Amniotic stem cell (primary cell): Measurements from ENCODE around the gene USP7.

Experiments used
- DNase-seq: peaks from one replicate; lab custom pipeline; 2025; lab: John Stamatoyannopoulos, UW

The USP7 gene

DNA sequence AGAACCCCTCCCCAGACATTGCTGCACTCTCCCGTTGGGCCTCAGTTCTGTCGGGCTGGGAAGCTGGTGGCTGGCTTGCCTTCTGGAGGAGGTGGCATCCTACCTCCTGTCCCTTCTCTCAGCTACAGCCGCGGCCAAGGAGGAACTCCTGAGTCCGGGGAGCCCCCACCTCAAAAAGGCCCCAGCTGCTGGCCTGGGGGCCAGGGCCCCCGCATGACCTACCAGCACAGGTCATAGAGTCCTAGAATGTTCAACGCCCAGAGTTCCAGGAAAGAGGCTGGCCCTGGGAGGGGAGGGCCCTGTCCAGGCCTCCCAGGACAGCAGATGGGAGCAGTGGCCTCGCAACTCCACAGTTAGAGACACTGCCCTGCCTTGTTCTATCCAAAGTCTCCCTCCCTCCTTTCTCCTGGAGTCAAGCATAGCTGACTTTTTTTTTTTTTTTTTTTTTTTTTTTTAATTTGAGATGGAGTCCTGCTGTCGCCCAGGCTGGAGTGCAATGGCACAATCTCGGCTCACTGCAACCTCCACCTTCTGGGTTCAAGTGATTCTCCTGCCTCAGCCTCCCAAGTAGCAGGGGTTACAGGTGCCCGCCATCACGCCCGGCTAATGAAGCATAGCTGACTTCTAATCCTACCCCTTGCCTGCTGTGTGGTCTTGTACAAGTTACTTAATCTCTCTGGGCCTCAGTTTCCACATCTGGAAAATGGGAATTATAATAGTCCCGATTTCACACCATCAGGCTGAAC is 102.0 kb downstream of the USP7 start:
- DNase-seq, result no peak

DNA sequence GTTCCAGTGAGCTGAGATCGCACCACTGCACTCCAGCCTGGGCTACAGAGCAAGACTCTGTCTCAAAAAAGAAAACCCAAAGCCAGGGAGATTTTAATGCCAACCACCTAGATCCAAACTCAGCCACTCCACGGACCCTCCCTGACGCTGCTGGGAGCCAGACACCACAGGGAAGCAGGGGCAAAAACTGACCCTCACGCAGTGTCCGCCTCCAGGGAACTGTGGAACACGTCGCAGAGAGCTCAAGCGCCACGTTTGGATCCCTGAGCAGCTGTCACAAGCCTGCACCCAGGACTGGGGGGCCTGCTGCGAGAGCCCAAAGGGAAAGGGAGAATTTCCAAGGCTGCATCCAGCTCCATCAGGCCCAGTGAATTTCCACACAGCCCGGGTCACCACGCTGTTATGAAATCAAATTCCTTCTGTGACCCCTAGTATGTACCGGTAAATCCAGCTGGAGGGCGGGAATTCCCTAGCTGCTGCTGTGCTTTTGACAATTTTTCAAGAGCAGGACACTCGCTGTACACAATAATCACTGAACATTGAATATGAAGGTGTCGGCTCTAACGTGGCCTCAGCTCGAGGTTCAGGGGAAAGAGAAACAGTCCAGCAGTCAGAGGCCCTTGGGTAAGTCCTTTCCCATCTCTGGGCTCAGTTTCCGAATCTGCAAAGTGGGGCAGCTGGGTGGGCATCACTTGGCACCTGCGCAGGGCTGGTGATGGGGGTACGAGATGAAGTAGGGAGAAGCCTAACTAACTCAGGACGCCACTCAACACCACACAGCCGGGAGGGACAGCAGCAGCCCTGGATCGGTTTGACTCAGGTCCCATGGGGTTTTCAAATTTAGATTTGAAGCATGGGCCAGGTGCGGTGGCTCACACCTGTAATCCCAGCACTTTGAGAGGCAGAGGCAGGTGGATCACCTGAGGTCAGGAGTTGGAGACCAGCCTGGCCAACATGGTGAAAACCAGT is 103.5 kb downstream of the USP7 start:
- DNase-seq, result no peak

DNA sequence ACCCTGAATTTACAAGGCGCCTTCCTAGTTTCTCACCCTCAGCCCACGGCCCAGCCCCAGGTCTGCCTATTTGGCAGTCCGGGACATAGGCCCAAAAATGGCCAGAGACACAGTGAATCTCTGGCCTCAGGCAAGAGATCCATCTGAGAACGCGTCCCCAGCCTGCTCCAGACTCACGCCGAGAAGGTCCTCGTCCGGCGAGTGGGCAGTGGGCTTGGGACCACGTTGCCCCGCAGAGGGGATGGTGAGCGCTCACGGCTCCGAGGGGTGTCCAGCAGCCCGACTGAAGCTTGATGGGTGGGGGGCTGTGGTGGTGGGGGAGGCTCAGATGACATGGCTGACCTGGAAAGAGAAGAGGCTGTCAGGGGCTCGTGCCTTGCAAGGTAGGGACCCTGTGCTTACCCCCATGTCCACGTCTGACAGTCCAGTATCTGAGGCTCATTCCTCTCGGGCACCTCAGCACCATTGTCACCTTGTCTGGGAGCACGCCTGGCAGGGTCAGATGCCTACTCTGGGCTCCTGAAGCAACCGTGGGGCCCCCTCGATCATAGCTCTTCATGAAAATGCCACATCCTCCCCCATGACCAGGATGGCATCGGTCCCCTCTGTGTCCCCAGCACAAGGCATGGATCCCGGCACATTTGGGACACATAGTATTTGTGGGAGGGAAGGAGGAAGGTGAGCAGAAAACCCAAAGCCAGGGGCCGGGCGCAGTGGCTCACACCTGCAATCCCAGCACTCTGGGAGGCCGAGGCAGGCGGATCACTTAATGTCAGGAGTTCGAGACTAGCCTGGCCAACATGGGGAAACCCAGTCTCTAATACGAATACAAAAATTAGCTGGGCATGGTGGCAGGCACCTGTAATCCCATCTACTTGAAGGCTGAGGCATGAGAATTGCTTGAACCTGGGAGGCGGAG is 104.5 kb downstream of the USP7 start:
- no peak for DNase-seq

DNA sequence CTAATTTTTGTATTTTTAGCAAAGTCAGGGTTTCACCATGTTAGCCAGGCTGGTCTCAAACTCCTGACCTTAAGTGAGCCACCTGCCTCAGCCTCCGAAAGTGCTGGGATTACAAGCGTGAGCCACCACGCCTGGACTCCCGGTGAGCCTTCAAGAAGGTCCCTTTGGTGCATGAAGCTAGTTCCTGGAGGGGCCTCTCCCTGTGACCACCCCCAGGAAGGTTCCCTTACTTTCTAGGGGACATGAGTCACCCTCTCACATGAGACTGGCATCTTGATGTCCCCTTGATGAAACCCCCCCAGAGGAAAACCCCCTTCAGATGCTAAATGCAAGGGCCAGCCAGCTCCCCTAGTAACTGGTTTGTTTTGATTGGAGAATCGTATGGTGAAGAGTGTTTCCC is 107.7 kb downstream of the USP7 start:
- DNase-seq, result no peak

DNA sequence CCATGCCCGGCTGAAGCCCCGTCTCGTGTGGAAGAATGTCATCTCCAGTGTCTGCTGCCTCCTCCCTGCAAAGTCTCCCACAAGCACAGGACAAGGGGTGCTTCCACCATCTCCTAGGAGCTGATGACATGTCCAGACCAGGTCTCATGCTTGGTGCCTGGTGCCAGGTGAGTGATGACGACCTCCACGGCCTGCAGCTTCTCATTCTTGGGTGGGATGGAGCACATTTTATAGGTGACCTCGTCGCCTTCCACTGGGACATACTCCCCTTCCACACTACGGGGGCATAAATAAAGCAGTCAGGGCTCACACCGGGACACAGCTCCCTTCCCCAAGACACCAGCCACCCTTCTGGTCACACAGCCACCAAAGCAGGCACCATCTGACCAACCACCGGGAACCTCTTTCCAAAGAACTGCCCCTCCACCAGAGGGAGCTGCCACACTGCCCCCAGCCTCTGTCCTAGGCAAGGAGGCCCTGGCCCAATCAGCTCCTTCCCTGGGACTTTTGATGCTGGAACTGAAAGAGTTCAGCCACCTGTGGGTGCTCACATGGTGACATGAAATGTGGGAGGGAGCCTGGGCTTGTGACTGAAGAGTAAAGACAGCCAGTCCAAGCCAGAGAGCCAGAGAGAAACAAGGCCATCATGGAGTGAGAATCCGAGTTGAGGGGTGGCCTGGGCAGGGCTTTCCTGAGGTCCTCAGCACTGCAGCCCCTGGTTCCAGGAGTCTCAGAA is 108.5 kb downstream of the USP7 start:
- DNase-seq, result no peak

DNA sequence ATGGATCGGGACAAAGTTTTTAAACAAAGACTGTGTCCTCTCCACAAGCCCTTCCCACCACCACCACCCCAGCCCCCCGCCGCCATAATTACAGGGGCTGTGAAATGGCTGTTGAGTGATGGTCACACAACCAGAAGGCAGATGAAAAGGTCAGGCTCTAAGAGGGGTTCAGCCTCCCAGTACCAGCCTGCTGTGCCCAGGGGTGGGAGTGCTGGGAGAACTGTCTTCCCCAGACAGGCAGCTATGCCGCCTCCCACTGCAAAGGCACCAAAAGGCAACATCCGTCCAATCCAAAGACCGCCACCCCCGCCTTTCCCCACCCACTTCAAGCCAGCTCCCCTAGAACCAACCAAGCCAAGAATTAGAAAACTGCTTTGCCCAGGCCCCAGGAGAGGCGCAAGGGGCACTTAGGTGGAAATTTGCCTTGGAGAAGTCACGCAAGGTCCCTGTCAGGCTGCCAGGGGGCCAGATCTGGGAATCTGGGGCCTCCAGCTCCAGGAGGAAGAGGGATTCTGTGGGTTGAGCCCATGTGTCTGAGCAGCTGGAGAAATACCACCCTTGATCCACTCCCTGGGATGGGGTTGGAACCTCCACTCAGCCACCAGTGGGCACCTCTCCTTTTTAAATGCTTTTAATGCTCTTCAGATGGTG is 109.3 kb downstream of the USP7 start:
- DNase-seq, result no peak

DNA sequence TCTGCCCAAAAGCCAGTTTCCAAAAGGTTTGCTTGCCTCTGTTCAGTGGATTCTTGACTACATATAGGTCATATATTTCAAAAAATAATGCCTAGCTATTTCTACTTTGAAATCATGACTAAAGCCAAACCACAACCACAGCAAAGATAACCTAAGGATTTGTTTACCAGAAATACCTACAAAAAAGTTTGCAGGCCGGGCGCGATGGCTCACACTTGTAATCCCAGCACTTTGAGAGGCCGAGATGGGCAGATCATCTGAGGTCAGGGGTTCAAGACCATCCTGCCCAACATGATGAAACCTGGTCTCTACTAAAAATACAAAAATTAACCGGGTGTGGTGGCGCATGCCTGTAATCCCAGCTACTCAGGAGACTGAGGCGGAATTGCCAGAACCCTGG is 110.1 kb downstream of the USP7 start:
- no peak for DNase-seq

DNA sequence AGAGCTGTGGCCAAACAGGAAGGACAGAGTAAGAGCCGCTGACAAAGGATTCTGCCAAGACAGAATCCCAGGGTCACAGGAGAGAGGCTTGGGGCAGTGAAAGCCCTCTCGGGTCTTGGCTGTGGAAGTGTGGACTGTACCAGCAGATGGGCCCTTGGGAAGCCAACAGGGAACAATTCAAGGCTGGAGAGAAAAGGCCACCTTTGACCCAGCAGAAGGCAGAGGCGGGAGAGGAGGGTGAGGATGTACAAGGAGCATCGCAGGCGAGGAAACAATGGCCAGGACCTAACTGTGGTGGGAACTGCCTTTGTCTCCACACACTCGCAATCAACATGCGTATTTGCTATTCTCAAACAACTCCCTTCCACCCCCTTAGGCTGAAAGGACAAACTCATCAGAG is 110.6 kb downstream of the USP7 start:
- no peak for DNase-seq

DNA sequence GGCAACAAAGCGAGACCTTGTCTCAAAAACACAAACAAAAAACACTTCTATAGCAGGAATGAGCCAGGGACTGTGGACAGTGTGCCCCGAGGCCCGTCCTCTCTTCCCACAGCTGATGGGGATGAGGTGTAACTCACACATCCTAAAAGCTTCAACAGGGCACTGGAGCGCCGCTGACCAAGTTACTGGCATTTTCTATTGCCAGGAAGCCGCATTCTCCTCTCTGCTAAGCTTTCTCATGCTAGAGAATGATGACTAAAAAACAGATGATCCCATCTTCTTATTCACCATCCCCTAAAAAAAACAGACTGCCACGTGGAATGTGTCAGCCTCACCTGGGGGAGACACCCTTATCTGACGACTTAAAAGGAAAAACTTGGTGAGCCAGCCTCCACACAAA is 111.2 kb downstream of the USP7 start:
- no peak for DNase-seq

DNA sequence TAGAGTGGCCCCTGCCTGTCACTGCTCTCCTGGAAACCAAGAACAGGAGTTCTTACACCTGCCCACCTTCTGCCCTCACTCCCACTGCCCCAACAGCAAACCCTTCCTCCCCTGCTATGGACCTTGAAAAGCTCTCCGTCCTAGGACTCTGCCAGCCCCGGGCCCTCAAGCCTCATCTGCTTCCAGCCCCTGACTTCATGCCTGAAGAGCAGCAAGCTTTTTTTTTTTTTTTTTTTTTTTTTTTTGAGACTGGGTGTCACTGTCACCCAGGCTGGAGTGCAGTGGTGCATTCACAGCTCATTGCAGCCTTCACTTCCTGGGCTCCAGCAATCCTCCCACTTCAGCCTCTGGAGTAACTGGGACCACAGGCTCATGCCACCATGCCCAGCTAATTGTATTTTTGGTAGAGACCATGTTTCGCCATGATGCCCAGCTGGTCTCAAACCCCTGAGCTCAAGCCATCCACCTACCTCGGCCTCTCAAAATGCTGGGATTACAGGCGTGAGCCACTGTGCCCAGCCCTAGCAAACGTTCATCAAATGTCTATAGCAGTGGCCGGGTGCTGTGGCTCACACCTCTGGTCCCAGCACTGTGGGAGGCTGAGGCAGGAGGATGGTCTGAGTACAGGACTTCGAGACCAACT is 111.8 kb downstream of the USP7 start:
- DNase-seq, result no peak

DNA sequence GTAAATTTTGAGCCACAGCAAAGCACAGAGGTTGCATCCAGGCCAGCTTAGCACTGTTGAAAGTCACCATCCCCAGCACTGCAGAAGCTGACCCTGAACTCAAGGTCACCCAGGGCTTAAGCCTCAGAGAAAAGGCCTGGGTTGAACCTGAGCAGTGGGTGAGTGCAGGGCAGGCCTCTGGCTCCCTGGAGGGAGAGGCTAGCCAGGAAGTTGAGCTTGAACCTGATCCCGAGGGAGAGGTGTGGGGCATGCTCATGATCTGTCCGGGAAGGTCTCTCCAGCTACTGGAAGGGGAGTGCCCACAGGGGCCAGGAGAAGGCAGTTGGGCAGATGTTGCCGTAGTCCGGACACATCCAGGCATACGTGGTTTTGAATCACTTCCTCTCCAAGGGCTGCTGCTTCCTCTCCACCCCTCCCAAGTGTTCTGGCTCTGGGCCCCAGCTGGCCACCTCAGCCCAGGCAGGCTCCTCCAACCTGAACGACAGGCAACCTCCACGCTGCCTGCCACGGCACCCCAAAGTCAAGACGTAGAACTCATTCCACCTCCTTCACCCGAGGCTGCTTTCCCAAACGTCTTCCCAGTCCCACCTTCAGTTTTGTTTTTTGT is 113.3 kb downstream of the USP7 start:
- DNase-seq, result no peak

DNA sequence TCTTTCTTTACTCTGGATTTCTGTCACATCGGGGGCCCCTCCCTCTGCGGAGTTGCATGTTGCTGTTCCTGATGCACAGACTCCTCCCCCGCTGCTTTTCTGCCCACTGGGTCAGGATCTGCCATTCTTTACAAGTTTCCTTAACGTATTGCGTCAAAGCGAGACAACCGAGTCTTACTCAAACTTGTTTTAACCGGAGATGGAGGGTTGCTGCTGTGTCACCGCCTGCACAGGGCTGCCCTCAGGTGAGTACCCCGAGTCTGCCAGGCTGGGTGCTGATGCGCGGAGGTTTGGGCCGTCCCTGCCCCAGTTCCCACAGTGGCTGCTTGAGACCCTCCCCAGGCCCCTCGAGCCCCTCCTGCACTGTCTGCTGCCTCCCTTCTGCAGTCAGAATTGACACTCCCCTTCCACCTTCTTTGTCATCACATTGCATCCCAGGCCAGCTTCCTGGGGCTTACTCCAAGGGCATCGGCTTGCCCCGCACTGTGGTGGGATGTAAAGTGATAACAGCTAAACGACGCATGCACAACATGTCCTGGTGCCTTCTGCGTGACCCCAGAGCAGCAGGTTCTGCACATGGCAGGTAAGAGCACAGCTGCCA is 114.2 kb downstream of the USP7 start:
- no peak for DNase-seq

DNA sequence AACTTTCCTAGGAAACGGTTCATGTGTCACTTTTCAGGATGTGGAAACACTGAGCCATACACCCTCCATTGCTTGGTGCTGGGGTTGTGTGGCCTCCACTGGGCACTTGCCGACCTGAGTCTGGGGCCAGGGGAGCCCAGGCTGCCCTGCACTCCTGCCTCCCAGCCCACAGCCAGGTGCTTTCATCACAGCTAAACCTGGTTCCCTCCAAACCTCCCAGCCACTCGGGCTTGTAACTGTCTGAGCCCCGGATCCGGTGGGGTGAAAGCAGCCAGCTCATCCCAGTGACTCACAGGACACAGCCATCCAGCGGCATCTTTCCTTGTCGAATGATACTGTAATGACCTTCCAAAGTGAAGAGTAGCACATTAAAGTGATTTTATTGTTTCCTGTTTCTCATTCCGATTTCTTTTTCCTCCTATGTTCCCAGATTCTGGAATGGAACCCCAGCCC is 114.7 kb downstream of the USP7 start:
- DNase-seq, result peak; percentile 47

DNA sequence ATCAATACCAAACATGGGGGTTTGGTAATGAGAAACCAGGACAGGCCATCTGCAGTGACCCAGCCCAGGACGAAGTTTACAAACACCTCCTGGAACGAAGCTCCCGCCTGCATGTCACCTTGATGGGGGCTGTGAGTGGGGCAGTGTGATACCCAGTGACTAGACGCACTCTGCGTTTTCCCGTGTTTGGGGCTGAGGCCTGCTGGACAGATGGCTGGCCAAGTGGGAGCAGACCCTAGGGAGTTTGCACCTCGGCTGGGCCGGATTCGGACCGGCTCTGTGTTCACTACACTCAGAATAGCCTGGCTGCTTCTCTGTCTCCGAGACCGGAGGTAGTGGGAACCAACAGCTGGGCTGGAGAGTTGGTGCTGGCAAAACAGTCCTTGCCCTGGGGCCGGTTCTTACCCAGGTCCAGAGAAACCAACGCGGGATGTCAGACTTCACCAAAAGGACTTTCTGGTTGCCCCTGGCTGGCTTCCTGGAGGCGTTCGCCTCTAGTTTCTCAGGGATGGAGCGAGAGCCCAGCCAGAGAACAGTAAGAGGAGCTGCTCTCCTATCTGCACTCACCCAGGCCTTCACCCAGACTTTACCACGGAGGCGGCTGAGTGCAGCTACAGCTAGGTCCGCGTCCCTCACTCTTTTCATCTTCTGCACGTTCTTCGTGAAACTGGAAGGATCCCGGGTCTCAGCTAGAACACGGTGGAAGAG is 115.3 kb downstream of the USP7 start:
- DNase-seq, result no peak

DNA sequence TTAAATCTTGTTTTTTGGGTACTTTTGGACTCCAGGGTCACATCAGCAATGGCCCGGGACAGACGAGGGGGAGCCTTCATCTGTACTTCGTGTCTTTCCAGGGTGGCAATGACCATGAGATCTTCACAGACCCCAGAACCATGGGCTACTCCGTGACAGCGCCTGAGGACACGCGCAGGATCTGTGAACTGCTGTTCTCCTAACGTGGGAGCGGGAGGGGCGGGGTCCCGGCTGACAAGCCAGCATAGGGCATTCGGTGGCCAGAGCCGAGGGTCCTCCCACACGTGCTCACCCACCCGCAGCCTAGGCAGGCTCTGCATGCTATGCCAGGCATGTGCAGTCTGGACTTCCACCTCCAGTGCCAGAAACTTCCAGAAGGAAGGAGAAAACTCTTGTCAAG is 116.1 kb downstream of the USP7 start:
- no peak for DNase-seq

DNA sequence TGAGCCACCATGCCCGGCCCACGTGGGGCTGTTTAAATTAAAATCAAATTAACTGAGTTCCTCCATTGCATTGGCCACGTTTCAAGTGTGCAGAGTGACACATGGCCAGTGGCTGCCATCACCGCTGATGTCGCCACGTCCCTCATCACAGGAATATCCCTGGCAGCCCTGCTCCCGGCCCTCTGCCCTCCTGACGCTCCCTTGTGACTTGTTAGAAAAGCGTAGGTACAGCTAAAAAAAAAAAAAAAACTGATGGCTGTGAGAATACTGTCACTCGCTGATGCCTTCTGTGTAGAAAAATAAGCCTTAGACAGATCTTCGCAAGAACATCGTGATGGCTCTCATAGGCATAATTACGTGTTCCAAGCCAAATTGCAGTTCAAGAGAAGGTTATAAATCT is 116.6 kb downstream of the USP7 start:
- no peak for DNase-seq

DNA sequence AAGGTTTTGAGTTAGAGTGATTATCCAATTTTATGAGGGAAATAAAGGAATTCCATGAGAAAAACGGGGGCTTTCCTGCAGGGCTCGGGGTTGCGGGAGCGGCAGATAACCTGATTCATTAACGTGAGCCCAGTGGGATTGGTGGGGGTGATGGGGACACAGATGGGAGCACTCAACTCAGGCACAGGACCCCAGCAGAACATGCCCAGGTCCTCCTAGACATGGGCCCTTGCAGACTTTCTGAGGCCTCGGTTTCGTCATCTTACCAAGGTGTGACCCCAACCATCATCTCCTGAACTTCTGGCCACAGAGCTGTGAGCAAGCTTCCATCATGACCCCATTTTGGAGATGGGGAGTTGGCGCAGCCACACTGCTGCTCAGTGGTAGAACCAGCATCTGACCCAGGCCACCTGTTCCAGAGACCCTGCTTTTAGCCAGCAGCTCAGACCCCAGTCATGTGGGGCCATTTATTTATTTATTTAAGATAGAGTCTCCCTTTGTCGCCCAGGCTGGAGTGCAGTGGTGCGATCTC is 117.2 kb downstream of the USP7 start:
- DNase-seq, result no peak

DNA sequence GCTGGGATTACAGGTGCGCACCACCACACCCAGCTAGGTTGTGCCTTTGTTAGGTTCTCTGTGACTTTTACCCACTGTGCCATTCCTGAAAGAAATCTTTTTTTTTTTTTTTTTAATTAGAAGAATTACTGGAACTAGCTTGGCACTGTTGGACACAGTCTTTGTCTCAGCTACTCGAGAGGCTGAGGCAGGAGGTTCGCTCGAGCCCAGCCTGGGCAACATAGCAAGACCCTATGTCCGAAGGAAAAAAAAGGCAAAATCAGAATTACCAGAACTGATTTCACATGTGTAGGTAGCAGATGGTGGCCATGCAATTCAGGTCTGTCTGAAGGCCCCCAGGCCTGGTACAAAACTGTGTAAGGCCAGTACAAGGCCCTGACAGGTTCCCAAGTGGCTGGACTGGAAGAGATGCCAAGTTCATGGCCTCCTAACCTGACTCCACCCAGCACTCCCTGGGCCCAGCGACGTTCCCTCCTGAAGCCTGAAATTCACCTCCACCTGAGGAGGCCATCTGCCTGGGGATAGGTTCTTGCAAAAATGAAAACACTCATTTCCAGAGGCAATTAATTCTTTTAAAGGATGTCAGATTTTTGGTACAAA is 117.9 kb downstream of the USP7 start:
- DNase-seq, result no peak
